Vagina (tissue), 2 donors: ENCODE data around the gene TMEM106A. TPM values are rescaled to one million over a fixed set of nuclear protein-coding genes. Genes with fewer than 3 reads are reported as not detected.
"Not testable (repeated sequence)": the region's sequence is repeated elsewhere in the genome, so short reads cannot be mapped to it uniquely, and the experiment has no call there.

Source experiments
- DNase-seq, 2 donors: peaks; one replicate each; pipeline ENCODE4 v3.0.0-alpha.2; 2017; ENCODE audit errors: extremely low spot score in 2 of 2
- H3K27ac ChIP-seq: fragments of 200-600 bp; sonication (generic); one replicate; pipeline ENCODE4 v1.5.1; 2019
- H3K27me3 ChIP-seq: fragments of 200-600 bp; sonication (generic); one replicate; pipeline ENCODE4 v1.5.1; 2019
- H3K36me3 ChIP-seq, 2 donors: fragments of 200-600 bp; sonication (generic); one replicate each; pipeline ENCODE4 v1.5.1; 2017 to 2019
- H3K4me1 ChIP-seq: fragments of 200-600 bp; sonication (generic); one replicate; pipeline ENCODE4 v1.5.1; 2019
- H3K4me3 ChIP-seq, 2 donors: fragments of 200-600 bp; sonication (generic); 1 replicate in 1 of 2; 2 replicates in 1 of 2; pipeline ENCODE4 v1.5.1; 2016 to 2019
- H3K9me3 ChIP-seq: fragments of 200-600 bp; sonication (generic); one replicate; pipeline ENCODE4 v1.5.1; 2019
- POLR2A ChIP-seq, 2 donors: fragments of 450-650 bp; IDR thresholded peaks; one replicate each; pipeline ENCODE4 v1.6.1; 2017; ENCODE audit warnings: antibody characterized with exemption in 2 of 2, mild to moderate bottlenecking in 2 of 2, moderate library complexity in 2 of 2
- POLR2AphosphoS5 ChIP-seq, 2 donors: sonication (generic); formaldehyde crosslinking; IDR thresholded peaks; one replicate each; pipeline ENCODE4 v1.9.0; 2017; ENCODE audit warnings: antibody characterized with exemption in 2 of 2, mild to moderate bottlenecking in 2 of 2, low read depth in 1 of 2; ENCODE audit not compliant: insufficient read depth in 1 of 2
- intact Hi-C: fragments of 100-400 bp; cut with DNase I; formaldehyde crosslinking; loops from one replicate; pipeline ENCODE4 v1.15.1; 2023
- total RNA-seq: library from RNA; depleted of rRNA; stranded (reverse); fragments of >200 nt; gene quantifications from one replicate; pipeline ENCODE4 v1.2.3, GENCODE V29; 2016
- TF ChIP-seq, protein P1 (sequence below), 3 experiments: fragments of 450-650 bp in 2 of 3; fragments of 200-600 bp in 1 of 3; sonication (generic) in 1 of 3; IDR thresholded peaks; one replicate each; pipeline ENCODE4 v1.5.1; 2017 to 2019; ENCODE audit warnings: antibody characterized with exemption in 3 of 3, mild to moderate bottlenecking in 2 of 3, moderate library complexity in 2 of 3

TMEM106A gene, protein sequence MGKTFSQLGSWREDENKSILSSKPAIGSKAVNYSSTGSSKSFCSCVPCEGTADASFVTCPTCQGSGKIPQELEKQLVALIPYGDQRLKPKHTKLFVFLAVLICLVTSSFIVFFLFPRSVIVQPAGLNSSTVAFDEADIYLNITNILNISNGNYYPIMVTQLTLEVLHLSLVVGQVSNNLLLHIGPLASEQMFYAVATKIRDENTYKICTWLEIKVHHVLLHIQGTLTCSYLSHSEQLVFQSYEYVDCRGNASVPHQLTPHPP
- 6.6 TPM for total RNA-seq

DNA sequence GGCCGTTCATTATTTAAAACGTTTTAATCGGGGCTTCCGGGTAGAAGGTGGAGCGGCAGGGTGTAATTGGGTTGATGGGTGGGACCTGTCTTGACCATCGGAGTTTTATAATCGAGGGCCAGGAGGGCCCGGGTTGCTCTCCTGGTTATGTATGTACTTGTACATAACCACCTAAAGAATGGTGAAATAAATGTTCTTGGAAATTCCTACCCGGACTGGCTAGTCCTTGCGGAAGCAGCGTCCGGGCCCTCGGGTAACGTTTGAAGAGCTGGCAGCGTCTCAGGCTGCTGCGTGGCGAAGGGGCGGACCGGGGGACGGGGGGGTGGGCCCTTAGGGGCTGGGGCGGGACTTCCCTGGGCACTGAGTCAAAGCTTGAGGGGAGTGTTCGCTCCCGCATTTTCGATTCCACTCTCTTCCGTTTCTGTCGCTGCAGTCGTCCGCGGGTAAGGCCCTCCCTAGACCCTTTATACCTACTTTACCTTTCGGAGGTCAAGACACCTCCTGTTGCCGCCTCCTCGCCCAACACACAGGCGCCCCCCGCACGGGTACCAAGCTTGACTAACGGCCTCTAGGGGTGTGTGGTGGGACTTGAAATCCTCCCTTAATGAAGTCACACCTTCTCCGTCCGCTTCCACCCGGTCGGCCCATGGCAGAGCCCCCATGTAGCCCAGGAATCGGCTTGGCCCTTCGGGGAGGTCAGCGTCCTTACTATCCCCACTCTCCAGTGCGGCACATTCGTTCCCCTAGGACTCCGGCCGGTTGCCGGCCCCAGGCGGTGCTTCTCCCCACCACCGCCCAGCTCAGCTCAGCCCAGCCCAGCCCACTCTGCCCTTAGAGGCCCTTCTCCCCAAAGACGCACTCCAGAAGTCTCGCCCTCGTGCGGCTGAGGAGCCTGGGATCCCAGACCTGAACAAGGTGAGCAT is at the start of gene TMEM106A:
TSS of gene TMEM106A (plus strand) at position 396 of the 923 bp plus-strand sequence. CDS start 1,167 bp downstream, outside the sequence.
- TF ChIP-seq POLR2AphosphoS5 (IDR thresholded peaks at IDR 0.05; ENCODE audit: insufficient read depth in 1 of 2, low read depth in 1 of 2) = peak in 1 of 2 donors; percentile 78
- TF ChIP-seq, protein P1, sequence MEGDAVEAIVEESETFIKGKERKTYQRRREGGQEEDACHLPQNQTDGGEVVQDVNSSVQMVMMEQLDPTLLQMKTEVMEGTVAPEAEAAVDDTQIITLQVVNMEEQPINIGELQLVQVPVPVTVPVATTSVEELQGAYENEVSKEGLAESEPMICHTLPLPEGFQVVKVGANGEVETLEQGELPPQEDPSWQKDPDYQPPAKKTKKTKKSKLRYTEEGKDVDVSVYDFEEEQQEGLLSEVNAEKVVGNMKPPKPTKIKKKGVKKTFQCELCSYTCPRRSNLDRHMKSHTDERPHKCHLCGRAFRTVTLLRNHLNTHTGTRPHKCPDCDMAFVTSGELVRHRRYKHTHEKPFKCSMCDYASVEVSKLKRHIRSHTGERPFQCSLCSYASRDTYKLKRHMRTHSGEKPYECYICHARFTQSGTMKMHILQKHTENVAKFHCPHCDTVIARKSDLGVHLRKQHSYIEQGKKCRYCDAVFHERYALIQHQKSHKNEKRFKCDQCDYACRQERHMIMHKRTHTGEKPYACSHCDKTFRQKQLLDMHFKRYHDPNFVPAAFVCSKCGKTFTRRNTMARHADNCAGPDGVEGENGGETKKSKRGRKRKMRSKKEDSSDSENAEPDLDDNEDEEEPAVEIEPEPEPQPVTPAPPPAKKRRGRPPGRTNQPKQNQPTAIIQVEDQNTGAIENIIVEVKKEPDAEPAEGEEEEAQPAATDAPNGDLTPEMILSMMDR (IDR thresholded peaks at IDR 0.05) = no peak
- Histone ChIP-seq H3K9me3 (no peaks in the 10 kb centered on the region), H3K36me3 (peaks cover 0 to 31% of the 10 kb centered on the region in 2 donors), H3K27me3 (no peaks in the 10 kb centered on the region), H3K4me3 (peak within 1 kb of the TSS; percentile 60 to 78), H3K27ac (peak within 1 kb of the TSS; percentile 87), H3K4me1 (peaks cover 23% of the 10 kb centered on the region)
- DNase-seq = peak in 1 of 2 donors; percentile 90
- intact Hi-C loops = loop anchor here (10.0 kb wide), 1 partner anchor 123 kb away; no protein-coding TSS in a partner anchor

DNA sequence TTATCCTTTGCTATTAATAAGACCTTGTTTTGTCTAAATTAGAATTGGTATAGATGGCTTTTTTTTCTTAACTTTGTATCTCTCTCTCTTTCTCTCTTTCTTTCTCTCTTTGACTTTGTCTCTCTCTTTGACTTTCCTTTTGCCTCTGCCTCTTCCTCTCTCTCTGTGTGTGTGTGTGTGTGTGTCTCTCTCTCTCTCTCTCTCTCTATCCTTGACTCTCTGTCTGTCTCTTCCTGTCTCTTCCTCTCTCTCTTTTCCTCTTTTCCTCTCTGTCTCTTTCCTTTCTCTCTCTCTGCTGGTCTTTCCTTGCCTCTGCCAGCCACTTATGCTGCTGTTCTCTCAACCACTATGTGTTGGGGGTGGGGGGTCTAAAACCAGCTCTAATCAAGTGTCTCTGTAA is 45.7 kb upstream of the TMEM106A start:
- DNase-seq, H3K27me3 ChIP-seq, H3K4me3 ChIP-seq, H3K27ac ChIP-seq, intact Hi-C loops, H3K36me3 ChIP-seq, H3K9me3 ChIP-seq: not testable (repeated sequence)
- peaks cover 15% of the 10 kb centered on the region for H3K4me1 ChIP-seq

DNA sequence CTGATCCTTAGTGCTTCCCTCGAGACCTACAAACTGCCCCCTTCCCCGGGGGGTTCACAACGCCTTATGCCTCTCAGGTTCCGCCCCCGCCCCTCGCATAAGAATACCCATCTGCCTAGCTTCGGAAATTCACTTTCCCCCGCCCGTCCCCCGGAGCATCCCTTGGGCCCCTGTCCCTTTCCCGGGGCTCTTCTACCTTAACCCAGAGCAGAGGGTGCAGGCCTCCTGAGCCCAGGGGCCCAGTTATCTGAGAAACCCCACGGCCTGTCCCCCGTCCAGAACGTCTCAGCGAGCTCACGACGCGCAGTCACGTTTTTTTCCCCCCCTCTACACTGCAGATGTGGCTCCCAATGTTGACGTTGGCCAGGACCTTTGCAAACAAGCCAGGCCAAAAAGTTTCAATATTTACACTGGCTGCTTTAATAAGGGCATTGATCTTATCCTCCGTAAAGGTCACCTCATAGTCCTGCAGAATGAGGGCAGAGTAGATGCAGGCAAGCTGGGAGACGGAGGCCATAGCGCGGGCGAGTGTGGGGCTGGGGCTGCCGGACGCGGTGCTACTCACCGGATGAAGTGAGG is 42.0 kb upstream of the TMEM106A start:
- TF ChIP-seq POLR2AphosphoS5 (IDR thresholded peaks at IDR 0.05; ENCODE audit: insufficient read depth in 1 of 2, low read depth in 1 of 2) (peak in 1 of 2 donors; percentile 18), POLR2A (IDR thresholded peaks at IDR 0.05) (no peak)
- TF ChIP-seq, protein P1 (IDR thresholded peaks at IDR 0.05) = no peak
- no peaks in the 10 kb centered on the region for H3K9me3 ChIP-seq
- no peaks in the 10 kb centered on the region for H3K36me3 ChIP-seq
- peak overlapping the region; percentile 48 to 84 for H3K4me3 ChIP-seq
- peaks cover 48% of the 10 kb centered on the region for H3K4me1 ChIP-seq
- DNase-seq = peak in 1 of 2 donors; percentile 87
- no peaks in the 10 kb centered on the region for H3K27me3 ChIP-seq
- H3K27ac ChIP-seq = peak overlapping the region; percentile 99
- intact Hi-C loops = loop anchor here (2.0 kb wide), 1 partner anchor 147 kb away; the partner anchor contains the start of gene VAT1

DNA sequence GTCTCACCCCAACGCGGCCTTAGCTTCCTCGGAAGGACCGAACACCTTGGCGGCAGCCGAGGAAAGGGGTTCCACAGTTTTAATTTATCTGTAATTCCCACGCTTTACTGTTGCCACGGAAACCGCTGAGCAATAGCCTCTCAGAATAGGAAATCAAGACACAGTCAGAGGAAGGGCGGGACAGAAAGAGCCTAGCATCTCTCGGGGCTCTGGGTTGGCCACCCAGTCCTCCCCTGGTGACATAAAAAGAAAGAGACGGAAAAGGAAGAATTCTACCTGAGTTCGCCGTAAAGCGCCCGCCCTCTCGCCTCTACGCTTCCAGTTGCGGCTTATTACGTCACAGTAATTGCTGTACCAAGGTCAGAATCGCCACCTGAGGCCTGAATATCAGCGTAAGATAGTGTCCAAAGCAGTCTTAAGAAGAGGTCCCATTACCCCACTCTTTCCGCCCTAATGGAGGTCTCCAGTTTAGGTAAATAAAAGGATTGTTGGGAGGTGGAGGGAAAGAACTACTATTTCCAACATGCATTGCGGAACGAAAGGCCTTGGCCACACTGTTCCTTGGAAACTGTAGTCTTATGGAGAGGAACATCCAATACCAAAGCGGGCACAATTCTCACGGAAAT is 41.4 kb upstream of the TMEM106A start:
- Histone ChIP-seq H3K4me1 (peaks cover 54% of the 10 kb centered on the region), H3K36me3 (no peaks in the 10 kb centered on the region), H3K27ac (peak overlapping the region; percentile 99), H3K4me3 (peak overlapping the region; percentile 48 to 84), H3K9me3 (no peaks in the 10 kb centered on the region), H3K27me3 (no peaks in the 10 kb centered on the region)
- TF ChIP-seq POLR2AphosphoS5 (IDR thresholded peaks at IDR 0.05; ENCODE audit: insufficient read depth in 1 of 2, low read depth in 1 of 2) = peak in 1 of 2 donors; percentile 97
- TF ChIP-seq POLR2A (IDR thresholded peaks at IDR 0.05) = peak in 1 of 2 donors; percentile 61
- TF ChIP-seq, protein P1 (IDR thresholded peaks at IDR 0.05) = no peak
- DNase-seq = peak in 1 of 2 donors; percentile 97
- intact Hi-C loops = loop anchor here (2.0 kb wide), 1 partner anchor 147 kb away; the partner anchor contains the start of gene VAT1
